Measurements from ENCODE around the gene LGALS7B.
"Not testable (repeated sequence)": the region's sequence is repeated elsewhere in the genome, so short reads cannot be mapped to it uniquely, and the experiment has no call there.

LGALS7B gene

DNA sequence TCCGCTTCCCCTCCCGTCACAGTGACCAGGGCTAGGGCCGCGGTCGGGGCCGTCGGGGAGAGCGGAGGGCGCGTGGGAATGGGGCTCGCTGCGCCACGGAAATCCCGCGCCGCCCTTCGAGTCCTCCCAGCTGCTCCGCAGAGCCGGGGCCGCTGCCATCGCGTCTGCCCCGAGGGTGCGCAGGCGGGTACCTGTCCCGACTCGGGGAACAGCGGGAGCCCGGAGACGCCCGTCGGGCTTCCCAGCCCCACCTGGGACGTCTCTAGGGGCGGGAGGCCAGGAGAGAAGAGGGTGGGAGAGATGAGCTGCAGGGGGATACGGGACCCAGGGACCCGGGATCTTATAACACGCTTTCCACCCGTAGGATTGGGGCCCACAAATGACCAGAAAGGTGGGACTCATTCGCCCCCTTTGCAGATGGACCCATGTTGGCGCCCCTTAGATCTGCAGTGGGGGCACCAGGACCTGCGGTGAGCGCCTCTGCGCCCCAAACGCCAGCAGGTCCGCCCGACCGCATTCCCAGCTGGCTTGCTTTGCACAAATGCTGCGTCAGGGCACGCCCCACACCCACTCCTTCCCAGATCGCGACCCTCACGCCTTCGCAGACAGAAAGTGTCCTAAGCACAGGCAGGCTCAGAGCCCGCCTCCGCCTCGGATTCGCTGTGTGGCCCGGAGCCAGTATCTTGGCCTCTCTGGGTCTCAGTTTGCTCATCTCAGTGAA is 18.6 kb upstream of the LGALS7B start:
- DNase-seq (ENCODE audit: low read depth), result not testable (repeated sequence)

- DNase-seq (ENCODE audit: low read depth), result not testable (repeated sequence)
Measured at GRCh38 chr19:38770949-38771275, 18.1 kb upstream of the LGALS7B start.

- DNase-seq (ENCODE audit: low read depth), result not testable (repeated sequence)
Measured at GRCh38 chr19:38771569-38771968, 17.4 kb upstream of the LGALS7B start.

GRCh38 chr19:38773469-38774177 is 15.4 kb upstream of the LGALS7B start, which contains the start of gene LGALS7:
Gene LGALS7 (minus strand): TSS chr19:38773517. CDS start chr19:38773492, 25 bp downstream.
- no peak for DNase-seq (ENCODE audit: low read depth)

GRCh38 chr19:38774181-38774950 is 14.6 kb upstream of the LGALS7B start:
- DNase-seq (ENCODE audit: low read depth), result no peak

DNA sequence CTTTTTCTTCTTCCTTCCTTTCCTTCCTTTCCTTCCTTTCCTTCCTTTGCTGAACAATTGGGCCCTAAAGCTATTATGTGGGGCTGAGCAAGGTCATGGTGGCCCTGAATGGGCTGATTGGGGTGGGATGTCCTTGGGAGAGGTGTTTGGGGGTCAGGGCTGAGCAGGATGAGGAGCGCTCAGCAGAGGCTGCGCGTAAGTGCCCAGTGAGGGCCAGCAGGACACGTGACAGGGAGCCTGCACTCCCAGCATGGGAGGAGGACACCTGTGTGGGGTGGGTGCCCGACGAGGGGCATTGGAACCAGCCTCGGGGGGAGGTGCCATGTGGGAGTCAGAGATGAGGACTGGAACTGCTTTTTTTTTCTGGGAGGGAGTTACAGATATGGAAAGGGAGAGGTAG is 10.3 kb upstream of the LGALS7B start:
- no peak for DNase-seq (ENCODE audit: low read depth)

DNA sequence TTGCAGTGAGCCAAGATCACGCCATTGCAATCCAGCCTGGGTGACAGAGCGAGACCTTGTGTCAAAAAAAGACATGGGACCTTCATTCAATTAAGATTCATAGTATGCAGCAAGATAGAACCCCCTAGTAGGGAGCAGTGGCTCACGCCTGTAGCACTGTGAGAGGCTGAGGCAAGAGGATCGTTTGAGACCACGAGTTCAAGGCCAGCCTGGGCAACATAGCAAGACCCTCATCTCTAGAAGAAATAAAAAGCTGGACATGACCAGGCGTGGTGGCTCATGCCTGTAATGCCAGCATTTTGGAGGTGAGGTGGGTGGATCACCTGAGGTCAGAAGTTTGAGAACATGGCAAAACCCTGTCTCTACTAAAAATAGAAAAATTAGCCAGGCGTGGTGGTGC is 8.6 kb upstream of the LGALS7B start:
- DNase-seq (ENCODE audit: low read depth), result no peak

GRCh38 chr19:38781058-38781457 is 7.9 kb upstream of the LGALS7B start:
- DNase-seq (ENCODE audit: low read depth), result no peak

DNA sequence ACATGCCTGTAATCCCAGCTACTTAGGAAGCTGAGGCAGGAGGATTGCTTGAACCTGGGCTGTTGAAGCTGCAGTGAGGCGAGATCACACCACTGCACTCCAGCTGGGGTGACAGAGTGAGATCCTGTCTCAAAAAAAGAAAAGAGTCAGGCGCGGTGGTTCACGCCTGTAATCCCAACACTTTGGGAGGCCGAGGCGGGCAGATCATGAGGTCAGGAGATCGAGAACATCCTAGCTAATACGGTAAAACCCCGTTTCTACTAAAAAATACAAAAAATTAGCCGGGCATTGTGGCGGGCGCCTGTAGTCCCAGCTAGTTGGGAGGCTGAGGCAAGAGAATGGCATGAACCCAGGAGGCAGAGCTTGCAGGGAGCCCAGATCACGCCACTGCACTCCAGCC is 6.8 kb upstream of the LGALS7B start:
- not testable (repeated sequence) for DNase-seq (ENCODE audit: low read depth)

DNA sequence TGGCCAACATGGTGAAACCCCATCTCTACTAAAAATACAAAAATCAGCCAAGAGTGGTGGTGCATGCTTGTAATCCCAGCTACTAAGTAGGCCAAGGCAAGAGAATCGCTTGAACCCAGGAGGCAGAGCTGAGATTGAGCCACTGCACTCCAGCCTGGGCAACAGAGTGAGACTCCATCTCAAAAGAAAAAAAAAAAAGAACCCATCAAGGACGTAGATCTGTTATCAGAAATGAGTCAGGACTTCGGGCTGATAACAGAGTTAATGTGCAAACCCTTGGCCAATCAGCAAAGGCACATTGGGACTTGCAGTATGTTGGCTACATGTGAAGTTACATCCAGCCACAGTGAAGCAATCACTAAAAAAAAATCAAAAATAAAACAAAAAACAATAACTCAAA is 4.8 kb upstream of the LGALS7B start:
- no peak for DNase-seq (ENCODE audit: low read depth)

- DNase-seq (ENCODE audit: low read depth), result no peak
Measured at GRCh38 chr19:38785187-38785699, 3.8 kb upstream of the LGALS7B start.

DNA sequence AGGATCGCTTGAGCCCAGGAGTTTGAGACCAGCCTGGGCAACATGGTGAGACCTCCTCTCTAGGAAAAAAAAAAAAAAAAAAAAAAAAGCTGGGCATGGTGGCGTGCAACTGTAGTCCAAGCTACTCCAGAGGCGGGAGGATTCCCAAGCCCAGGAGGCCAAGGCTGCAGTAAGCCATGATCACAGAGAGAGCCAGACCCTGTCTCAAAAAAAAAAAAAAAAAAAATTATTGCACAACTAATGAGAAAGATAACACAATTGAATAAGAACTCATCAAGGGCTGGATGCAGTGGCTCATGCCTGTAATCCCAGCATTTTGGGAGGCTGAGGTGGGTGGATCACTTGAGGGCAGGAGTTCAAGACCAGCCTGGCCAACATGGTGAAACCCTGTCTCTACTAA is 2.9 kb upstream of the LGALS7B start:
- not testable (repeated sequence) for DNase-seq (ENCODE audit: low read depth)

- no peak for DNase-seq (ENCODE audit: low read depth)
Measured at GRCh38 chr19:38786572-38787265, 2.3 kb upstream of the LGALS7B start.

- DNase-seq (ENCODE audit: low read depth), result not testable (repeated sequence)
Measured at GRCh38 chr19:38790507-38791403, 1.8 kb downstream of the LGALS7B start.

DNA sequence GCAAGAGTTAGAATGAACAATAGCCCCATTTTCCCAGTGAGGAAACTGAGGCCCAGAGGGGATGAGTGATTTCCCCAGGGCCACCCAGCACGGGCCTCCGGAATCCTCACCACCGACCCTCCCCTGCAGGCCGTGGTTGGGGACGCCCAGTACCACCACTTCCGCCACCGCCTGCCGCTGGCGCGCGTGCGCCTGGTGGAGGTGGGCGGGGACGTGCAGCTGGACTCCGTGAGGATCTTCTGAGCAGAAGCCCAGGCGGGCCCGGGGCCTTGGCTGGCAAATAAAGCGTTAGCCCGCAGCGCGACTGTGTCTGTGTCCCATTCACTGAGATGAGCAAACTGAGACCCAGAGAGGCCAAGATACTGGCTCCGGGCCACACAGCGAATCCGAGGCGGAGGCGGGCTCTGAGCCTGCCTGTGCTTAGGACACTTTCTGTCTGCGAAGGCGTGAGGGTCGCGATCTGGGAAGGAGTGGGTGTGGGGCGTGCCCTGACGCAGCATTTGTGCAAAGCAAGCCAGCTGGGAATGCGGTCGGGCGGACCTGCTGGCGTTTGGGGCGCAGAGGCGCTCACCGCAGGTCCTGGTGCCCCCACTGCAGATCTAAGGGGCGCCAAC is 2.6 kb downstream of the LGALS7B start:
- DNase-seq (ENCODE audit: low read depth), result not testable (repeated sequence)

GRCh38 chr19:38792250-38793111 is 3.5 kb downstream of the LGALS7B start:
- DNase-seq (ENCODE audit: low read depth), result no peak

DNA sequence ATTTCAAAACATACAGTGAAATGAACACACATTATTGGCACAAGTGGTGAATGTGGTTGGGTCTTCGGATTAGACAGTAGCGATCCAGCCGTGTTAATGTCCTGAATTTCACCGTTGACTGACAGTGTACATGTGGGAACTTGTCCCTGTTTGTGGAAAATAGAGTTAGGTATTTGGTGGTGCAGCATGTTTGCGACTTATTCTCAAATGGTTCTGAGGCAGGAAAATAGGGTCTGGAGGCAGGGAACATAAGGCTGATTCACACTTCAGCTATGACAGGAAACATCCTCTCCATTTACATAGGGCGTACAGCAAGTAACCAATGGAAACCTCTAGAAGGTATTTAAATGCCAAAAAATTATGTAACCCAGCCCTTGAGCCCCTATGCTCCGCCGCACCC is 4.2 kb downstream of the LGALS7B start:
- DNase-seq (ENCODE audit: low read depth), result peak; percentile 50

- no peak for DNase-seq (ENCODE audit: low read depth)
Measured at GRCh38 chr19:38793671-38794070, 4.7 kb downstream of the LGALS7B start.

DNA sequence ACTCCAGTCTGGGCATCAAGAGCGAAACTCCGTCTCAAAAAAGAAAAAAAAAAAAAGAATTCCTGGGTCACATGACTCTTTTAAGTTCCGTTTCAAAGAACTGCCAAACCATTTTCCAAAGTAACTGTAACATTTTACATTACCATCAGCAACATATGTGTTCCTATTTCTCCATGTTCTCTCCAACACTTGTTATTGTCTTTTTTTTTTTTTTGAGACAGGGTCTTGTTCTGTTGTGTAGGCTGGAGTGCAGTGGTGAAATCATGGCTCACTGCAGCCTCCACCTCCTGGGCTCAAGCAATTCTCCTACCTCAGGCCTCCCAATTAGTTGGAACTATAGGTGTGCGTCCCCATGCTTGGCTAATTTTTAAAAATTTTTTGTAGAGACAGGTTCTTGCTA is 6.5 kb downstream of the LGALS7B start:
- DNase-seq (ENCODE audit: low read depth), result no peak

DNA sequence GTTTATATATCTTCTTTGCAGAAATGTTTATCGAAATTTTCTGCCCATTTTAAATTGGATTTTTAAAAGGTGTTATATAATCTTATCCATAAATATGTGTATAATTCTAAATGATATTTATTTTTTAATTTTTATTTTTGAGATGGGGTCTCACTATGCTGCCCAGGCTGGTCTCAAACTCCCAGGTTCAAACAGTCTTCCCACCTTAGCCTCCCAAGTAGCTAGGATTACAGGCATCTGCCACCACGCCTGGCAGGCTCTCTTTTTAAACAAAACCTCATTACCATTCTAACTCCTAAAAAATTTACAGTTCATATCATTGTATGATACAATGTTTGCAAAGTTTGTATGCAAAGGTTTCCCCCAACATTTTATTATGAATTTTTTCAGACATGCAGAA is 7.2 kb downstream of the LGALS7B start:
- no peak for DNase-seq (ENCODE audit: low read depth)

All from ELR (cell line).